Sigmoid colon (tissue), 4 donors: Measurements from ENCODE around the gene PUS7.

Experiments used
- CTCF ChIP-seq, 4 experiments: fragments of 450-650 bp in 3 of 4; fragments of 200-600 bp in 1 of 4; IDR thresholded peaks; one replicate each; pipeline ENCODE4 v1.5.1; 2016 to 2019; ENCODE audit warnings: antibody characterized with exemption in 4 of 4, mild to moderate bottlenecking in 3 of 4, moderate library complexity in 2 of 4
- POLR2A ChIP-seq, 2 donors: fragments of 450-650 bp; IDR thresholded peaks; one replicate each; pipeline ENCODE4 v1.6.1; 2016; ENCODE audit warnings: antibody characterized with exemption in 2 of 2, mild to moderate bottlenecking in 2 of 2, moderate library complexity in 2 of 2
- POLR2AphosphoS5 ChIP-seq, 4 donors: sonication (generic); formaldehyde crosslinking; IDR thresholded peaks; one replicate each; pipeline ENCODE4 v1.6.1; 2017; ENCODE audit warnings: antibody characterized with exemption in 4 of 4

GRCh38 chr7:105474045-105474444 lies 48.0 kb downstream of the PUS7 start:
- TF ChIP-seq CTCF (IDR thresholded peaks at IDR 0.05) (no peak), POLR2A (IDR thresholded peaks at IDR 0.05) (no peak), POLR2AphosphoS5 (IDR thresholded peaks at IDR 0.05) (no peak)
